Breast epithelium (tissue), 4 donors: ENCODE data around the gene RPAIN. TPM values are rescaled to one million over a fixed set of nuclear protein-coding genes. Genes with fewer than 3 reads are reported as not detected.
A peak's percentile ranks its signal among the peaks of the same experiment; 100 is the strongest.
"Not testable (repeated sequence)": the region's sequence is repeated elsewhere in the genome, so short reads cannot be mapped to it uniquely, and the experiment has no call there.

Source experiments
- DNase-seq, 2 donors: peaks; one replicate each; pipeline ENCODE4 v3.0.0-alpha.2; 2019; ENCODE audit warnings: low spot score in 2 of 2
- H3K27ac ChIP-seq, 2 donors: fragments of 200-600 bp; sonication (generic) in 1 of 2; one replicate each; pipeline ENCODE4 v1.5.1; 2016 to 2019; ENCODE audit warnings: mild to moderate bottlenecking in 1 of 2
- H3K27me3 ChIP-seq, 2 donors: fragments of 200-600 bp; sonication (generic) in 1 of 2; one replicate each; pipeline versions ENCODE4 v1.5.1 to v1.6.0; 2017 to 2019; ENCODE audit warnings: control low read depth in 1 of 2, mild to moderate bottlenecking in 1 of 2
- H3K36me3 ChIP-seq: fragments of 200-600 bp; one replicate; pipeline ENCODE4 v1.5.1; 2019
- H3K4me1 ChIP-seq, 2 donors: fragments of 200-600 bp; sonication (generic); one replicate each; pipeline ENCODE4 v1.5.1; 2016 to 2019; ENCODE audit warnings: control low read depth in 1 of 2
- H3K4me3 ChIP-seq, 3 donors: fragments of 200-600 bp; sonication (generic); 1 replicate in 2 of 3; 2 replicates in 1 of 3; pipeline ENCODE4 v1.5.1; 2016 to 2019; ENCODE audit warnings: mild to moderate bottlenecking in 3 of 3, moderate library complexity in 2 of 3
- H3K9me3 ChIP-seq, 2 donors: fragments of 200-600 bp; sonication (generic) in 1 of 2; one replicate each; pipeline ENCODE4 v1.5.1; 2016 to 2019; ENCODE audit warnings: control low read depth in 1 of 2
- CTCF ChIP-seq, 3 donors: fragments of 450-650 bp; IDR thresholded peaks; one replicate each; pipeline ENCODE4 v1.5.1; 2016 to 2017; ENCODE audit warnings: antibody characterized with exemption in 3 of 3, mild to moderate bottlenecking in 3 of 3, moderate library complexity in 3 of 3
- POLR2A ChIP-seq: fragments of 450-650 bp; IDR thresholded peaks from one replicate; pipeline ENCODE4 v1.6.1; 2016; ENCODE audit warnings: antibody characterized with exemption, mild to moderate bottlenecking, moderate library complexity
- POLR2AphosphoS5 ChIP-seq, 3 donors: sonication (generic); formaldehyde crosslinking; IDR thresholded peaks; one replicate each; pipeline ENCODE4 v1.6.1; 2017; ENCODE audit warnings: antibody characterized with exemption in 3 of 3
- intact Hi-C: fragments of 100-400 bp; cut with DNase I; formaldehyde crosslinking; loops from one replicate; pipeline ENCODE4 v1.15.1; 2023; ENCODE audit warnings: low total_unique reads
- total RNA-seq, 3 donors: library from RNA; depleted of rRNA; stranded (reverse); fragments of >200 nt; gene quantifications; one replicate each; pipeline ENCODE4 v1.1.0, GENCODE V29; 2016

Gene RPAIN
- total RNA-seq, 3 donors from 2014 or later = 38.4 to 52.1 (median 50.8) TPM

- DNase-seq = no peak
- H3K27me3 ChIP-seq = no peaks in the 10 kb centered on the region
- intact Hi-C loops = no loop called here
- H3K27ac ChIP-seq = no peak overlapping the region
- H3K9me3 ChIP-seq = no peaks in the 10 kb centered on the region
- peaks cover 6% of the 10 kb centered on the region for H3K36me3 ChIP-seq
- TF ChIP-seq POLR2A = no peak
- TF ChIP-seq POLR2AphosphoS5 (IDR thresholded peaks at IDR 0.05) = no peak
- no peak for TF ChIP-seq CTCF (IDR thresholded peaks at IDR 0.05)
- peaks cover 0 to 6% of the 10 kb centered on the region in 2 donors for H3K4me1 ChIP-seq
- no peak overlapping the region for H3K4me3 ChIP-seq
Measured at GRCh38 chr17:5425826-5426225, 5.8 kb downstream of the RPAIN start.

- H3K27ac ChIP-seq = peak overlapping the region; percentile 9 to 38
- H3K9me3 ChIP-seq = no peaks in the 10 kb centered on the region
- peaks cover 6% of the 10 kb centered on the region for H3K36me3 ChIP-seq
- intact Hi-C loops = no loop called here
- no peaks in the 10 kb centered on the region for H3K27me3 ChIP-seq
- no peaks in the 10 kb centered on the region for H3K4me1 ChIP-seq
- TF ChIP-seq POLR2A (no peak), POLR2AphosphoS5 (IDR thresholded peaks at IDR 0.05) (no peak), CTCF (IDR thresholded peaks at IDR 0.05) (no peak)
- H3K4me3 ChIP-seq = no peak overlapping the region
- DNase-seq = no peak
Measured at GRCh38 chr17:5429191-5429887, 9.4 kb downstream of the RPAIN start.

GRCh38 chr17:5430413-5430999 is 10.5 kb downstream of the RPAIN start:
- no peaks in the 10 kb centered on the region for H3K9me3 ChIP-seq
- H3K27ac ChIP-seq = no peak overlapping the region
- intact Hi-C loops = loop anchor here (10.0 kb wide), 1 partner anchor 1606 kb away; no protein-coding TSS in a partner anchor
- no peak overlapping the region for H3K4me3 ChIP-seq
- no peak for DNase-seq
- H3K36me3 ChIP-seq = peaks cover 6% of the 10 kb centered on the region
- H3K27me3 ChIP-seq = no peaks in the 10 kb centered on the region
- H3K4me1 ChIP-seq = no peaks in the 10 kb centered on the region
- TF ChIP-seq CTCF (IDR thresholded peaks at IDR 0.05) (no peak), POLR2AphosphoS5 (IDR thresholded peaks at IDR 0.05) (no peak)

GRCh38 chr17:5431234-5431633 is 11.3 kb downstream of the RPAIN start:
- not testable (repeated sequence) for H3K4me3 ChIP-seq, H3K4me1 ChIP-seq, DNase-seq, H3K27me3 ChIP-seq, H3K36me3 ChIP-seq, H3K27ac ChIP-seq, H3K9me3 ChIP-seq
- intact Hi-C loops = loop anchor here (10.0 kb wide), 1 partner anchor 1606 kb away; no protein-coding TSS in a partner anchor

GRCh38 chr17:5431949-5432556 is 12.1 kb downstream of the RPAIN start:
- Histone ChIP-seq H3K4me1 (no peaks in the 10 kb centered on the region), H3K27me3 (no peaks in the 10 kb centered on the region), H3K9me3 (no peaks in the 10 kb centered on the region), H3K4me3 (no peak overlapping the region), H3K36me3 (no peaks in the 10 kb centered on the region), H3K27ac (no peak overlapping the region)
- intact Hi-C loops = loop anchor here (10.0 kb wide), 1 partner anchor 1607 kb away; no protein-coding TSS in a partner anchor
- TF ChIP-seq POLR2AphosphoS5 (IDR thresholded peaks at IDR 0.05) (no peak), POLR2A (no peak), CTCF (IDR thresholded peaks at IDR 0.05) (no peak)
- no peak for DNase-seq
